Activated CD8-positive, alpha-beta memory T cell treated with anti-CD3 and anti-CD28 coated beads for 48 hours (primary cell): ENCODE measurements around the gene PDE9A.
"Not testable (repeated sequence)": the region's sequence is repeated elsewhere in the genome, so short reads cannot be mapped to it uniquely, and the experiment has no call there.

Experiments
- DNase-seq, 3 experiments: peaks; one replicate each; pipeline ENCODE4 v3.0.0-alpha.2; 2020; ENCODE audit warnings: low read depth in 2 of 3, low spot score in 2 of 3

PDE9A gene

GRCh38 chr21:42704861-42705260 is 51.4 kb downstream of the PDE9A start:
- DNase-seq: no peak

- DNase-seq: no peak
Measured at GRCh38 chr21:42705346-42705745, 51.9 kb downstream of the PDE9A start.

DNA sequence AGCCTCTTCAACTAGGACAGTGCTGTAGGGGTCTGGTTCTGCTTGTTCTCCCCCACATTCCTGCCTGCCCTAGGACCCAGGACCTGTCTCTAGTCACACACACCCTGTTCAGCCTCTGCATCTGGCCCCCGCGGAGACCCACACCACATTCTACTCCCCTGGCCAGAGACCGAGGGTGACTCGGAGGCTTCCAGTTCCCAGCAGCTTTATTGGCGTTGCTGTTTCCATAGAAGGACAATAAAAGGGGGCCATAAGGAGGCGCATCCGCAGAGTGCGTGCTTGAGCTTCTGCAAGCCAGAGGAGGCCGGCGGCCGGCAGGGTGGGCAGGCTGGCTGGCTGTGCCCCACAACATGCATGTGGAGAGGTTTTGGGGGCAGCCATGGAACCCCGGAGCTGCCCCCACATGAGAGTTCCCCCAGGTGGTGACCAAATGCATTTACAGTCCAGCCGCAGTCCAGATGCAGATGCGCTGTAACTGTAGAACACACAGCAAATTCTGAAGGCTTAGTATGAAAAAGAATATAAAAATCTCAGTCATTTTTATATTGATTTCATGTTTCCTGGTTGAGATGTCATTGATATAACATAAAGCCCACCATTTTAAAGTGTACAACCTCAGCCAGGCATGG is 52.4 kb downstream of the PDE9A start:
- no peak for DNase-seq

GRCh38 chr21:42706765-42707164 is 53.3 kb downstream of the PDE9A start:
- DNase-seq: no peak

- DNase-seq: no peak
Measured at GRCh38 chr21:42707207-42707830, 53.9 kb downstream of the PDE9A start.

- DNase-seq: no peak
Measured at GRCh38 chr21:42708107-42708506, 54.7 kb downstream of the PDE9A start.

GRCh38 chr21:42708916-42709315 is 55.5 kb downstream of the PDE9A start:
- not testable (repeated sequence) for DNase-seq

DNA sequence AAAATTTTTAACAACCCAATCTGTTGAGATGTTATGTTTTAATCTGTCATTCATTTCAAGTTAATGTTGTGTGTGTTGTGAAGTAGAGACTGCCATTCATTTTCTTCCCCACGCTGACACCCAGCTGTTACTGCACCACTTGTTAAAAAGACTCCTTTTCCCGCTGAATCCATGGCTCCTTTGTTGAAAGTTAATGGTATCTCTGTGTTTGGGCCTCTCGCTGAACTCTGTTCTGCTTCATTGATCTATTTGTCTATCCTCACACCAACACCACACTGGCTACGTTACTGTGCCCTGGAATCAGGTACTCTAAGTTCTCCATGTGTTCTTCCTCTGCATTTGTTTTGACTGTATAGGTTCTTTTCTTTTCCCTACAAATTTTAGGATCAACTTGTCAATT is 58.2 kb downstream of the PDE9A start:
- no peak for DNase-seq

- DNase-seq: not testable (repeated sequence)
Measured at GRCh38 chr21:42715427-42715826, 62.0 kb downstream of the PDE9A start.

GRCh38 chr21:42716074-42716473 is 62.7 kb downstream of the PDE9A start:
- no peak for DNase-seq

GRCh38 chr21:42720484-42720883 is 67.1 kb downstream of the PDE9A start:
- not testable (repeated sequence) for DNase-seq

GRCh38 chr21:42721341-42721824 is 68.0 kb downstream of the PDE9A start:
- no peak for DNase-seq

- no peak for DNase-seq
Measured at GRCh38 chr21:42722153-42722552, 68.7 kb downstream of the PDE9A start.

DNA sequence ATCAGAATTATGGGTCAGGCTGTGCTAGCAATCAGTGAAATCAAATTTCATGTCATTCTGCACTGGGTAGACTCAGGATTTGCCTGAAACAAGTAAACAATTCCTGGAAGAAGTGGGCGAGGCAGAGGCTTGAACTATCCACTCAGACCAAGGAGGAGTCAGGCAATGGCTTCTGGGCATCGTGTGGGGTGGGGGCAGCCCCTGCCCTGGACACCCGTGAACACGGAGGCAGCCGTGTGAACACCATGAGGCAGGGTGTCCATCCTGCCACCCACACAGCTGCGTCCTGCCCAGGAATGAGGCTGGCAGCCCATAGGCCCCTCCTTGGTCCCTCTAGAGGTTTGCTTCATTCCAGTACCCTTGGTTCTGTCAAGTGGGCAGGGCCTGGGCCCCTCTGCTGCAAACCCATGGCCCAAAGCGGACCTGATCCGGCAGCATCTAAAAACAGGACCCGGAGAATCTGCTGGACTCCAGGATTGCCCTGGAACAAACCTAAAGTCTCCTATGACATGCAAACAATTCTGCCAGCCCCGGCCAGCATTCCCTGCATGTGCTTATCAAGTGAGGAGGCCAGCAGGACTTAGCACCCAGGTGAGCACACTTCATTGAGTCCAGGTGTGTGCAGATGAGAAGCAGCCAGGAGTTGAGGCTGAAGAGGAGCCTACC is 69.5 kb downstream of the PDE9A start:
- no peak for DNase-seq

GRCh38 chr21:42724226-42724920 is 71.0 kb downstream of the PDE9A start:
- DNase-seq: no peak

GRCh38 chr21:42725416-42725930 is 72.1 kb downstream of the PDE9A start:
- DNase-seq: no peak

DNA sequence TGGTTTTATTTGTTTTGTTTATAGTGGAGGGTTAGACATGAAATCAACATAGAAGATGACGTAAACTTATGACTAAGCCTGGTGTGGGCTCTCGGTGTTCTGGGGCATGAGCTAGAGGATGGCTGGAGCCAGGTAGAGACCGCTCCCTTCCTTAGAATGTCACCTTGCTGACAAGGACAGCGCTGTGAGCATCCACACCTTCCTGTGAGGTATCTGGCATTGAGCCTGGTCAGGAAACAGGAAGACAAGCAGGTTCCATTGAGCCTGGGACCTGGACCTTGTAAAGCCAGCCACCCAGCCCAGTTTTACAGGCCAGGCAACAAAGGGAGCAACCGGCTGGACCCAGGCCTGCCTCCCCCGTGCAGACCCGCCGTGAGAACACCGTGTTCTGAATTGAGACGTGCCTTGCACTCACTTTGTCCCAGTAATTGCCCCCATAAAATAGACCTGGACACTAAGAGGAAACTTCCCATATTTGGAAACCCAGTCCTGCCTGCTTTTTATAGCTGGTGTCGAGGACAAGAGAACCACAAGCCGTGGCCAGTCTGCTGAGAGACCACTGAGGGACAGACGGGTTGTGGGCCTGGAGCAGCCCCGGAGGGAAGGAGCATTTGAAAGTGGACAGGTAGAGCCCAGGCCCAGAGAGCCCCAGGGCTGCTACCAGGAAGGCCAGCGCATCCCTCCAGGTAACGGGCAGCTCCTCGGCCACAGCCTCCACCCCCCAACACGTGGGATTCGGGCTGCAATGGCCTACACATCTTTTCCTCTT is 78.0 kb downstream of the PDE9A start:
- no peak for DNase-seq

- no peak for DNase-seq
Measured at GRCh38 chr21:42732033-42732410, 78.6 kb downstream of the PDE9A start.

GRCh38 chr21:42733037-42733627 is 79.7 kb downstream of the PDE9A start:
- DNase-seq: no peak

DNA sequence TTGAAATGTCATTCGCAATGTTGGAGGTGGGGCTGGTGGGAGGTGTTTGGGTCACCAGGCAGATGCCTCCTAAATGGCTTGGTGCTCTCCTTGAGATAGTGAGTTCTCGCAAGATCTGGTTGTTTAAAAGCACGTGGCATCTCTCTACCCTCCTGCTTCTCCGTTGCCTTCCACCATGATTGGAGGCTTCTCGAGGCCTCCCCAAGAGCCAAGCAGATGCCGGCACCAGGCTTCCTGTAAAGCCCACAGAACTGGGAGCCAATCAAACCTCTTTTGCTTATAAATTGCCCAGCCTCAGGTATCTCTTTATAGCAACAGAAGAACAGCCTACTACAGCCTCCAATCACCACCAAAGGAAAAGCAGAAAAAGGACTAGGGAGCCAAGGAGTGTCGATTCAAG is 80.5 kb downstream of the PDE9A start:
- no peak for DNase-seq
